SK-N-MC (cell line): Measurements from ENCODE around the gene SMIM14.

ENCODE experiments used
- EZH2 ChIP-seq: fragments of 200-600 bp; sonication (generic); IDR thresholded peaks from one replicate; pipeline ENCODE4 v1.6.1; 2017; ENCODE audit warnings: antibody characterized with exemption
- FOXP2 ChIP-seq: optimal IDR thresholded peaks from 2 replicates; pipeline ENCODE3; 2011; ENCODE audit warnings: mild to moderate bottlenecking, moderate library complexity; ENCODE audit not compliant: insufficient read depth; ENCODE audit errors: extremely low read length, control extremely low read depth
- POLR2AphosphoS5 ChIP-seq: IDR thresholded peaks from 2 replicates; pipeline ENCODE4 v1.6.1; 2012; ENCODE audit warnings: mild to moderate bottlenecking, low read depth, low read length, borderline replicate concordance

GRCh38 chr4:39571054-39571453 is 67.6 kb downstream of the SMIM14 start:
- no peak for TF ChIP-seq EZH2
- TF ChIP-seq POLR2AphosphoS5: no peak
- TF ChIP-seq FOXP2: no peak
